ENCODE data around the gene BID. TPM values are rescaled to one million over a fixed set of nuclear protein-coding genes. Genes with fewer than 3 reads are reported as not detected.

The BID gene
- total and polyA plus RNA-seq, 2 donors from 2014 or later, result 10.6 to 12.5 TPM

GRCh38 chr22:17707526-17707925, 66.7 kb downstream of the BID start:
- DNase-seq (no peak), FAIRE-seq (no peak)
- Histone ChIP-seq H3K27ac (ENCODE audit: low read depth in 2 of 2, low read length in 2 of 2) (peak overlapping the region; percentile 13 to 58), H3K27me3 (ENCODE audit: control insufficient read depth, insufficient read depth, low read length) (no peaks in the 10 kb centered on the region), H3K9me3 (ENCODE audit: control insufficient read depth in 2 of 3, insufficient read depth in 1 of 3, low read length in 3 of 3) (no peaks in the 10 kb centered on the region), H3K36me3 (ENCODE audit: control insufficient read depth in 2 of 3, insufficient read depth in 3 of 3, low read length in 3 of 3) (peaks cover 0 to 4% (median 3%) of the 10 kb centered on the region in 3 donors), H3K4me3 (ENCODE audit: low read length in 3 of 3) (peak overlapping the region in 2 of 3 donors; percentile 59 to 64), H3K4me1 (ENCODE audit: control insufficient read depth in 2 of 3, insufficient read depth in 2 of 3, low read depth in 1 of 3, low read length in 3 of 3) (peaks cover 0 to 4% (median 0%) of the 10 kb centered on the region in 3 donors), H3K9ac (ENCODE audit: low read length in 3 of 3) (peak overlapping the region in 2 of 3 donors; percentile 41 to 51)
- no peak for TF ChIP-seq CTCF (IDR thresholded peaks at IDR 0.05; ENCODE audit: borderline replicate concordance, extremely low read depth, insufficient read depth)
- intact Hi-C loops (cut with DNase I), result no loop called here

- Histone ChIP-seq H3K27me3 (ENCODE audit: control insufficient read depth, insufficient read depth, low read length) (no peaks in the 10 kb centered on the region), H3K27ac (ENCODE audit: low read depth in 2 of 2, low read length in 2 of 2) (peak overlapping the region; percentile 58 to 77), H3K4me1 (ENCODE audit: control insufficient read depth in 2 of 3, insufficient read depth in 2 of 3, low read depth in 1 of 3, low read length in 3 of 3) (peaks cover 0 to 4% (median 0%) of the 10 kb centered on the region in 3 donors), H3K9ac (ENCODE audit: low read length in 3 of 3) (peak overlapping the region in 2 of 3 donors; percentile 5 to 51), H3K4me3 (ENCODE audit: low read length in 3 of 3) (peak overlapping the region in 2 of 3 donors; percentile 59 to 64), H3K9me3 (ENCODE audit: control insufficient read depth in 2 of 3, insufficient read depth in 1 of 3, low read length in 3 of 3) (no peaks in the 10 kb centered on the region), H3K36me3 (ENCODE audit: control insufficient read depth in 2 of 3, insufficient read depth in 3 of 3, low read length in 3 of 3) (peaks cover 0 to 4% (median 3%) of the 10 kb centered on the region in 3 donors)
- TF ChIP-seq CTCF (IDR thresholded peaks at IDR 0.05; ENCODE audit: borderline replicate concordance, extremely low read depth, insufficient read depth), result no peak
- intact Hi-C loops (cut with DNase I), result no loop called here
- FAIRE-seq (no peak), DNase-seq (no peak)
Measured at GRCh38 chr22:17706947-17707346, 67.3 kb downstream of the BID start.

- Histone ChIP-seq H3K4me1 (ENCODE audit: control insufficient read depth in 2 of 3, insufficient read depth in 2 of 3, low read depth in 1 of 3, low read length in 3 of 3) (peaks cover 0 to 4% (median 0%) of the 10 kb centered on the region in 3 donors), H3K9me3 (ENCODE audit: control insufficient read depth in 2 of 3, insufficient read depth in 1 of 3, low read length in 3 of 3) (no peaks in the 10 kb centered on the region), H3K27ac (ENCODE audit: low read depth in 2 of 2, low read length in 2 of 2) (peak overlapping the region; percentile 66 to 87), H3K4me3 (ENCODE audit: low read length in 3 of 3) (peak overlapping the region in 2 of 3 donors; percentile 59 to 64), H3K36me3 (ENCODE audit: control insufficient read depth in 2 of 3, insufficient read depth in 3 of 3, low read length in 3 of 3) (peaks cover 0 to 4% (median 3%) of the 10 kb centered on the region in 3 donors), H3K9ac (ENCODE audit: low read length in 3 of 3) (peak overlapping the region in 2 of 3 donors; percentile 5 to 10), H3K27me3 (ENCODE audit: control insufficient read depth, insufficient read depth, low read length) (no peaks in the 10 kb centered on the region)
- TF ChIP-seq CTCF (IDR thresholded peaks at IDR 0.05; ENCODE audit: borderline replicate concordance, extremely low read depth, insufficient read depth), result no peak
- peak; percentile 76 for FAIRE-seq
- intact Hi-C loops (cut with DNase I), result no loop called here
- DNase-seq, result peak in 2 of 5 donors; percentile 6 to 42
Measured at GRCh38 chr22:17705951-17706900, 68.0 kb downstream of the BID start.
